ENCODE results near the gene SMURF2.
"Not testable (repeated sequence)": the region's sequence is repeated elsewhere in the genome, so short reads cannot be mapped to it uniquely, and the experiment has no call there.

The SMURF2 gene

DNA sequence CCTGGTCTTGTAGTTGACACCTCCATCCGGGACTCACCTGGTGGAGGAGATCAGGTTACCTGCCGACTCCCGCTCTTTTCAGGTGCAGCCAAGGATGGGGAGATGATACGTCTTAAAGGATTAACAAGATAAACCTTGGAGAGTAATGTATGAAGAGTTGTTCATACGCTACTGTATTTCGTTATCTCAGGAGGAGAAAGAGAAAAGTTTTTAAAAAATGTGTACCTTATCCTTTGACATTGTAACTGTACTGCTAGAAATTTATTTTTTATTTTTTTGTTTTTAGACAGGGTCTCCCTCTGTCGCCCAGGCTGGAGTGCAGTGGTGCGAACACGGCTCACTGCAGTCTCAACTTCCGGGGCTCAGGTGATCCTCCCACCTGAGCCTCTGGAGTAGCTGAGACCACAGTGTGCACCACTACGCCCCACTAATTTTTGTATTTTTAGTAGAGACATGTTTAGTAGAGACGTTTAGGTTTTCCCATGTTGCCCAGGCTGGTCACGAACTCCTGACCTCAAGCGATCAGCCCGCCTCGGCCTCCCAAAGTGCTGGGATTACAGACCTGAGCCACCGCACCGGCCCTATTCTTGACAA is 764 bp upstream of the SMURF2 start:
- DNase-seq (ENCODE audit: low read depth): no peak
- peak overlapping the region; percentile 87 for H3K4me3 ChIP-seq (ENCODE audit: control insufficient read depth, low read depth, low read length)
- no peak for TF ChIP-seq CTCF (IDR thresholded peaks at IDR 0.05; ENCODE audit: control insufficient read depth, insufficient read depth, low read depth, low read length, missing control alignments)

DNA sequence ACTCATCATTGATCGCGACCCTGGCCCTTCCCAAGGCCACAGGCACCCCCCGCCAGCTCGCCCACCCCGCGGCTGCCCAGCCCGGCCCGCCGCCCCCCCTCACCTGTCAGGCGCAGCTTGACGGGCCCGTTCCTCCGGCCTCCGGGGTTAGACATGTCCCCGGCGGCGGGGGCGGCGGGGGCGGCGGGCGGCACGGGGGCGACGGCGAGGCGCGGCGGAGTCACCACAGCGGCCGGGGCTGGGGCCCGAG is 456 bp downstream of the SMURF2 start:
- TF ChIP-seq CTCF (IDR thresholded peaks at IDR 0.05; ENCODE audit: control insufficient read depth, insufficient read depth, low read depth, low read length, missing control alignments): no peak
- peak overlapping the region; percentile 87 for H3K4me3 ChIP-seq (ENCODE audit: control insufficient read depth, low read depth, low read length)
- DNase-seq (ENCODE audit: low read depth): no peak

- not testable (repeated sequence) for DNase-seq (ENCODE audit: low read depth)
- H3K4me3 ChIP-seq (ENCODE audit: control insufficient read depth, low read depth, low read length): peak overlapping the region; percentile 87
Measured at GRCh38 chr17:64660978-64661725, 955 bp downstream of the SMURF2 start.

- not testable (repeated sequence) for DNase-seq (ENCODE audit: low read depth)
- peak overlapping the region; percentile 87 for H3K4me3 ChIP-seq (ENCODE audit: control insufficient read depth, low read depth, low read length)
Measured at GRCh38 chr17:64660195-64660977, 1.7 kb downstream of the SMURF2 start.

DNA sequence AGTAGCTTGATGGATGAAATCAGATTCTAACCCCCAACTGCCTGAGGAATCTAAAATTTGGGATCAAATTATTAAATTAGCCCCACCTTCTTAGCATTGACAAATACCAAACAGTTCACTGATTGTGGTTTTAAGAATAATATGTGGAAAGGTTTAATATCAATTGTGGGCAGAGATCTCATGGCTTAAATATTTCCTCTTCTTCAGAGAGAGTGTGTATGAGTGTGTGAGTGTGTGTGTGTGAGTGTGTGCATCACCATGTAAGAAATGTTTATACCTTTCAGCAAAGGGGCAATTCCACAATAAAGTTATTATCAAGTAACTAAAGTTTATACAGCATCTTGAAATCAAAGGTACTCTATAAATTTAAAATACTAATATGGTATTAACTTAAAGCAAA is 3.2 kb downstream of the SMURF2 start:
- peak overlapping the region; percentile 14 for H3K4me3 ChIP-seq (ENCODE audit: control insufficient read depth, low read depth, low read length)
- TF ChIP-seq CTCF (IDR thresholded peaks at IDR 0.05; ENCODE audit: control insufficient read depth, insufficient read depth, low read depth, low read length, missing control alignments): no peak
- DNase-seq (ENCODE audit: low read depth): peak; percentile 48

DNA sequence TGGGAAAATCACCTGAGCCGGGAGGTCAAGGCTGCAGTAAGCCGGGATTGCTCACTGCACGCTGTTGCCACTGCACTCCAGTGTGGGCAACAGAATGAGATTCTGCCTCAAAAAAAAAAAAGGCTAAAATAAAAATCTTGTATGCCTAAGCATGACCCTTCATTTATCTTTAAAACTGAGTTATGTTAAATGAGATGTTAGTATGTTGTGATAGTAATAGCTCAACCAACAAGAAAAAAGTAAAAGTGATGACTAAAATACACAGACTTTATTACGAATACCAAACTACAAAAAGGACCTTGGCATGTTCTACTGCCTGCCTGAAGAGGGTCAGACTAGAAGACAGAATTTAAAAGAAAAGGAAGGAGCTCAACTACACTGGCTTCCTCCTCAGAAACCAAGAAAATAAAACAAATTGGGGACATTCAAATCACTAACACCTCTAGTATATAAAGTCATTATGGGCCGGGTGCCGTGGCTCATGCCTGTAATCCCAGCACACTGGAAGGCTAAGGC is 4.4 kb downstream of the SMURF2 start:
- H3K4me3 ChIP-seq (ENCODE audit: control insufficient read depth, low read depth, low read length): peak overlapping the region; percentile 17
- no peak for TF ChIP-seq CTCF (IDR thresholded peaks at IDR 0.05; ENCODE audit: control insufficient read depth, insufficient read depth, low read depth, low read length, missing control alignments)
- no peak for DNase-seq (ENCODE audit: low read depth)

DNA sequence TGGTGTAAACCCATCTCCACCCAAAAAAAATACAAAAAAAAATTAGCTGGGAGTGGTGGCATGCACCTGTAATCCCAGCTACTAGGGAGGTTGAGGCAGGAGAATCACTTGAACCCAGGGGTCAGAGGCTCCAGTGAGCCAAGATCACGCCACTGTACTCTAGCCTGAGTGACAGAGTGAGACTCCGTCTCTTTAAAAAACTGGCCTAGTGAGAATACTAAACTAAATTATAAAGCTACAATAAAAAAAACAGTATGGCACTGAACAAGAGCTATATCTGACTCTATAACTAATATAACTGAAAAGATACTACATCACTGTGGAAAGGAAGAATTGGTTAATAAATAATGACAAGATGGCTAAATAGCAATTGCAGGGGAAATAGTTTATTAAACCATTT is 6.4 kb downstream of the SMURF2 start:
- DNase-seq (ENCODE audit: low read depth): no peak
- no peak overlapping the region for H3K4me3 ChIP-seq (ENCODE audit: control insufficient read depth, low read depth, low read length)
- no peak for TF ChIP-seq CTCF (IDR thresholded peaks at IDR 0.05; ENCODE audit: control insufficient read depth, insufficient read depth, low read depth, low read length, missing control alignments)
